Hematopoietic multipotent progenitor cell treated with erythropoietin and hydrocortisone succinate and interleukin-3 and kit ligand, for 15 days (in vitro differentiated cells): Measurements from ENCODE around the gene OR11A1.
"Not testable (repeated sequence)": the region's sequence is repeated elsewhere in the genome, so short reads cannot be mapped to it uniquely, and the experiment has no call there.

Source experiments
- DNase-seq: peaks from one replicate; pipeline ENCODE4 v3.0.0-alpha.2; 2015; ENCODE audit warnings: low spot score

Gene OR11A1

DNA sequence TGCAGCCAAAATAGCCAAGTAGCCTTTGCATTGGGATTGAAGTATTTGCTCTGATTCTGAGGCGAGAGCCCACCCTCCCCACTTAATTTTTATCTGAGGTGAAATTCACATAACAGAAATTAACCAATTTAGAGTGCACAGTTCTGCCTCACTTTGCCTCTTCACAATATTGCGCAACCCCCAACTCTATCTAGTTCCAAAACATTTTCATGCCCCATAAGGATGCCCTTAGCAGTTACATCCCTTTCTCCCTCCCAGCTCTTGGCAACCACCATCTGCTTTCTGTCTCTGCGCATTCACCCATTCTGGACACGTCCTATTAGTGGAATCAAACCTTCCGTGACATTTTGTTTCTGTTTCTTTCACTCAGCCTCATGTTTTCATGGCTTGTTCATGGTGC is 21.9 kb upstream of the OR11A1 start:
- no peak for DNase-seq

DNA sequence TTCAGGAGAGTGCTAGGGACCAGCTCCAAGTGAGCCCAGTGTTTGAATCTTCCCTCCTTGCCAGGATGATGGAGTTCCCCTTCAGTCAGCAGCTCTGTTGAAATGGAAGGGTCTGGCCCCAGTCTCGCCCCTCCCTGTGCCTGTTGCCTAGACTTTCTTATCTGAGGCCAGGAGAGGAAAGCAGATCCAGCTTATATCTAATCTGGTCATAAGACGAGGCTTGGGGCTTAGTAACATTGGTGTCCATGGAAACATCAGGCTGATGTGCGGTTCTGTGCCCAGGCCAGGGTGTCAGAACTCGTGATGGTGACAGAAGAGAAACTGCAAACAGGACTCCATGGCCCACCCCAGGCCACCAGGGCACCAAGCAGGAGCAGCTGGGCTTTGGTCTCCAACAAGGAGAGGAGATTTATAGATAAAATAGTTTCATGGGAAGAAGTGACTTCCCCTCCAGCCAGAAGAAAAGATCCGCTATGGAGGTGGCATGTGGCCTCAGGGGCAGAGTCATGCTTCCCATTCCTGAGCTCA is 21.1 kb upstream of the OR11A1 start:
- no peak for DNase-seq

- no peak for DNase-seq
These were observed 18.1 kb upstream of the OR11A1 start for GRCh38 chr6:29474996-29475395.

GRCh38 chr6:29466241-29466640 is 9.4 kb upstream of the OR11A1 start:
- DNase-seq = no peak

DNA sequence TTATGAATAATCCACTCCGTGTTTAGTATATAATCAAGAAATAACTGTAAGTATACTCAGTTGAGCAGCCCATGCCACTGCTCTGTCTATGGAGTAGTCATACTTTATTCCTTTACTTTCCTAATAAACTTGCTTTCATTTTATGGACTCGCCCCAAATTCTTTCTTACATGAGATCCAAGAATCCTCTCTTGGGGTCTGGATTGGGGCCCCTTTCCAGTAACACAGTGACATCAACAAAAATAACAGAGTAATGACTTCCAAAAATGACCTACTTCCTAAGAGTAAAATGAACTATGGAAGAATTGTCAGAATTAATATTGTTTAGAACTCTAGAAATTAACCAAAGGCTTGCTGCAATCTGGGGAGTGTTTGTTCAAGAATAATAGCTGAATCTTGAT is 8.9 kb upstream of the OR11A1 start:
- DNase-seq = no peak

DNA sequence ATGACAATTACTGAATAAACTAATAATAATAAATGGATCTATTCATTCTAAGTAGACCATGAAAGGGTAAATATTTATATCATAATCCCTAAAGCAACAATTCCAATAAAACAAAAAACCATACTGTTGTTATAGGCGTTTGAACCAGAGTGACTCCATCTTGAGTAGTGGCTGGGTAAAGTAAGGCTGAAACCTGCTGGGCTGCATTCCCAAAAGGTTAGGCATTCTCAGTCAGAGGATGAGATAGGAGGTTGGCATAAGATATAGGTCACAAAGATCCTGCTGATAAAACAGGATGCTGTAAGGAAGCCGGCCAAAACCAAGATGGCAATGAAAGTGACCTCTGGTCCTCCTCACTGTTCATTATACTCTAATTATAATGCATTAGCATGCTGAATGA is 8.4 kb upstream of the OR11A1 start:
- no peak for DNase-seq

DNA sequence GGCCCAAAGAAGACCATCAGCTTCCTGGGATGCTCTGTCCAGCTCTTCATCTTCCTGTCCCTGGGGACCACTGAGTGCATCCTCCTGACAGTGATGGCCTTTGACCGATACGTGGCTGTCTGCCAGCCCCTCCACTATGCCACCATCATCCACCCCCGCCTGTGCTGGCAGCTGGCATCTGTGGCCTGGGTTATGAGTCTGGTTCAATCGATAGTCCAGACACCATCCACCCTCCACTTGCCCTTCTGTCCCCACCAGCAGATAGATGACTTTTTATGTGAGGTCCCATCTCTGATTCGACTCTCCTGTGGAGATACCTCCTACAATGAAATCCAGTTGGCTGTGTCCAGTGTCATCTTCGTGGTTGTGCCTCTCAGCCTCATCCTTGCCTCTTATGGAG is 5.2 kb upstream of the OR11A1 start:
- DNase-seq = no peak

GRCh38 chr6:29461021-29461814 is 4.3 kb upstream of the OR11A1 start:
- DNase-seq = no peak

- DNase-seq = no peak
These were observed 5.2 kb downstream of the OR11A1 start for GRCh38 chr6:29451471-29452193.

DNA sequence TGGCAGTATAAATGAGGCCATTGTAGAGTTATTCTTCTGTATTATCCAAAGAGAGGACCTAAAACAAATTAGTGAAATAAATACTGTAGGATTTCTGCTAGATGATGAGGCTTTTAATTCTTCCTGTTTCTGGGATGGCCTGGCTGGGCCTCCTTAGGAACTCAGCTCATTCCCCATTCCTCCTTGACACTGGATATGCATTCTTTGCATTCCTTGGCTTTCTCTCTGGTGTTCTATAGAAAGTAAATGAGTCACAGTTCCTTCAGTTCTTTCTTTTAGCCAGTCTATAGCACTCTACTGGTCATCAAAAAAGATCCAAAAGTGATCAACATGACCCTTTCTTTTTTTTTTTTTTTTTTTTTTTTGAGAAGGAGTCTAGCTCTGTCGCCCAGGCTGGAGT is 9.2 kb downstream of the OR11A1 start:
- no peak for DNase-seq

- not testable (repeated sequence) for DNase-seq
These were observed 12.8 kb downstream of the OR11A1 start for GRCh38 chr6:29444031-29444430.

DNA sequence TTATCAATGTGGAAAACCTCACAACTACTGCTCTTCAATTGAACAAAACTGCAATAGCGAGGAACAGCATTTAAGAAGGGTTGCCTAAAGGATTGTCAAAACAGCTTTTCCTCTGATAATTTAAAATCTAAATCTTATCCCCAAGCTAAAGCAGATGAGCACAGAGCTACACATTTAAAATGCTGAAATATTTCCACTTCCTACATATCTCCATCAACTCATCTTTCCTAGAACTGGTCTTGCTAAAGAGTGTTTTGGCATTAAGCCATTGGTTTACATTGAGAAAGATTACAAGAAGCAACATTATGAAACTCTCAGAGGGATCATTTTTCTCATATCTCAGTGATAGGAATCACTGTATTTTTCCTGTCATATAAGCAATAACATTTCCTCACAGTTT is 14.2 kb downstream of the OR11A1 start:
- DNase-seq = no peak

GRCh38 chr6:29439006-29439405 is 17.9 kb downstream of the OR11A1 start, which contains the start of gene OR10C1:
Gene OR10C1, plus strand, starts transcription at chr6:29439306. Its CDS starts 710 bp downstream, at chr6:29440016.
- DNase-seq = no peak

DNA sequence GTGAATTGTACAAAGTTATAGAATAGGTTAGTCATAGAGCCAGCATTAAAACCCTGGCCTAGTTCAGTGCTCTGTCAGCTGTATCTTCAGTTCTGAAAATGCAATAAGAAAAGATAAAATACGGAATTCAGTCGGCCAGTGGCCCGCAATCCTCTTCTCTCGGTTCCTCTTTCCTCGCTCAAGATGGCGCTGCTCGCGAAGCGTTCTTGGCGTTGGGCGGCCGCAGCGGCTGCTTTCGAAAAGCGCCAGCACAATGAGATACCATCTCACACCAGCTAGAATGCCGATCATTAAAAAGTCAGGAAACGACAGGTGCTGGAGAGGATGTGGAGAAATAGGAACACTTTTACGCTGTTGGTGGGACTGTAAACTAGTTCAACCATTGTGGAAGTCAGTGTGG is 20.1 kb downstream of the OR11A1 start:
- not testable (repeated sequence) for DNase-seq

DNA sequence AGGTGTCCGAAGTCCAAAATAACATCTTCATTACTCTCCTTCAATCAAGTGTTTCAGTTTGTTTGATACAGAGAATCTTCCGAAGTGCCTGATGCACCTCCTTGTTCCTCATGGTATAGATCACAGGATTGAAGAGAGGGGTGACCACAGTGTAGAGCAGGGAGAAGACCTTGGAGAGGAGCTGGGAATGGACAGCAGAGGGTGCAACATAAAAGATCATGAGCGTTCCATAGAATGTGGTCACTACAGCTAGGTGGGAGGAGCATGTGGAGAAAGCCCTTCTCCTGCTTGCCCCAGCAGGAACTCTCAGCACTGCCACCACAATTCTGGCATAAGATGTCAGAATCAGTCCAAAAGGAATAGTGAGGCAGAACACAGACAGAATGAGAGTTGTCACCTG is 30.2 kb downstream of the OR11A1 start:
- DNase-seq = no peak

DNA sequence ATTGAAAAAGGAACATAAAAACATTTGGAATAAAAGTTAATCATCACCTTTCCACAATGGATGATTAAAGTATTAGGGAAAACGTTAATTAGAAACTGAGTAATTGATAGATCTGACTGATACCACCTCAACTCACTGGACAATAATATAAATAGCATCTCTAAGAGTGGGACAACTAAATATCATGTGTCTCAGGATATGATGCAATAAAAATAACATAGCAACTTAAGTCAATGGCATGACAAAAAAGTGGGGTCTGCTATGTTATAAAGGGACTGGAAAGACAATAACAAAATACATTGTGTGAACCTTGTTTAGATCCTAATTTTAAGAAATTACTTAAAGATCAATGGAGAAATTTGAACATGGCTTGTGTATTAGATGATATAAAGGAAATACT is 31.8 kb downstream of the OR11A1 start:
- no peak for DNase-seq

DNA sequence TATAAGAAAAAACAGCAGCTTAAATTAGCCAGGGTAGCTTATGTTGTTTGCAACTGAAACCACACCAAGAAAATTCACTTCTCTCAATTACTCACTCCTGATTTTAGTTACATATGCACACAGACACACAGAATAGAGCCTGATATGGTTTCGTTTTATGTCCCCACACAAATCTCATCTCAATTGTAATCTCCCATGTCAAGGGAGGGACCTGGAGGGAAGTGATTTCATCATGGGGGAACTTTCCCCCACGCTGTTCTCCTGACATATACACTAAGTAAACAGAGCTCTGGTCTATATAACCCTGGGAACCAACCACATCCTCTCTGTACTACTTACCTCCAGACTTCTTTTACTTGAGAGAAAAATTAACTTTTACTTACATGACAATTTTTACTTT is 32.3 kb downstream of the OR11A1 start:
- DNase-seq = no peak

GRCh38 chr6:29424168-29424567 is 32.7 kb downstream of the OR11A1 start:
- no peak for DNase-seq

DNA sequence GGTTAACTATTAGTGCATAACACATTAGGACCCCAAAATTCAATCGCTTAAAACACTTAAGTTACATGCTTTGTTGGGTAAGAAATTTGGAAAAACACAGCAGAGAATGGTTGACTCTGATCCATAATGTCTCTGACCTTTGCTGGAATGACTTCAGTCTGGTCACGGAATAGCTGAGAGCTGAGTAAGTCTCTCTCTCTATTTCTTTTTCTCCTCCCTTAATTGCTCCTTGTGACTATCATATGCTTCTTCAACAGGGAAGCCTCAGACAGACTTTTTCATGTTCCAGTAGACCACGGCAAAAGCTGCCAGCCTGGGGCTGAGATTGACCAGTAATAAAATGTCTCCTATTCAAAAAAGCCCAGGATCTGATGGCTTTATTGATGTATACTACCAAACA is 37.4 kb downstream of the OR11A1 start:
- DNase-seq = no peak

DNA sequence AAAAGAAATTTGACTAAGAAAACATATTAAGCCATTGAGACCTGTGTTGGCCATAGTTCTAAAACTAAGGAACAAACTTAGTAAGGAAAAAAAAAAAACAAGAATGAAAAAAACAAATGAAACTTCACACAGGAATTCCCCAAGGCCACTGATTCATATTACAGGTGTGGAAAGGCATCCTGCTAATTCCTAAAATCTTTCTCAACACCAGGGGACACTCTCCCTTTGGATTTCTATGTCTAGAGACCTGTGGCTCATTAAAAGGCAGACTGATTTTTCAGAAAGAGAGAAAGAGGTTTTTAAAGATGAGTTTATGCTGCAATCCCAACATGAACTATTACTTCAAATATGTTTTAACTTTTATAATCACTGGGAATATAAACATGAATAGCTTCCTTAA is 42.3 kb downstream of the OR11A1 start, which contains the start of gene OR12D1:
TSS of gene OR12D1 (plus strand) at position 341 of the 400 bp plus-strand sequence.
- no peak for DNase-seq

GRCh38 chr6:29403801-29404200 is 53.1 kb downstream of the OR11A1 start:
- DNase-seq = no peak

- no peak for DNase-seq
These were observed 57.3 kb downstream of the OR11A1 start for GRCh38 chr6:29399525-29399924.

- DNase-seq = no peak
These were observed 61.5 kb downstream of the OR11A1 start, which contains the start of gene OR12D2 for GRCh38 chr6:29395331-29395730. Gene OR12D2, plus strand, starts transcription at chr6:29395631. Its CDS starts 1,069 bp downstream, at chr6:29396700.
